Measurements from ENCODE around the gene ABLIM1. TPM values are rescaled to one million over a fixed set of nuclear protein-coding genes. Genes with fewer than 3 reads are reported as not detected.

Gene ABLIM1
- total RNA-seq, 1 donor from 2014 or later: 152 TPM

DNA sequence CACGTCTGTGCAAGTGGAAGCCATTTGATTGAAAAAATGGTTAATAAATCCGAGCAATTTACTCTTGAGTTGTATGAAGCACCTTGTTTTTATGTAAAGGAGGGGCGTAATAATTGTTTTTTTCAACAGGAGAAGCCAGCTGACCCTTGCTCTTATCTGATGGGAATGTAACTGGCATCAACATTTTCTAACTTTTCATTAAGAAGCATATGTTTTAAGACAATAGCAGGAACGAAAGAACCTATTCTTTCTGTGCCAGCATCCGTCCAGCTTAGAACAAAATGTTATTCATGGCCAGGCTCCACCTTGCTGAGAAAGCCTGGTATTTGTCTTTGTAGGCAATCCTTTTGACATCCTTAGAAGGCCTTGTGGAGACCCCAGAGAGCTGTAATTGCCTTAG, 231.6 kb downstream of the ABLIM1 start:
- no peaks in the 10 kb centered on the region for H3K36me3 ChIP-seq (ENCODE audit: control insufficient read depth, insufficient read depth, low read length)
- TF ChIP-seq CTCF (IDR thresholded peaks at IDR 0.05; ENCODE audit: insufficient read depth, low read length, severe bottlenecking): no peak
- no peak overlapping the region for H3K4me3 ChIP-seq (ENCODE audit: low read depth, low read length)
- no peaks in the 10 kb centered on the region for H3K27me3 ChIP-seq (ENCODE audit: control insufficient read depth, insufficient read depth, low read length)
- FAIRE-seq (no peak), DNase-seq (ENCODE audit: low read depth) (no peak)

GRCh38 chr10:114420811-114421485, 237.1 kb downstream of the ABLIM1 start:
- Histone ChIP-seq H3K27me3 (ENCODE audit: control insufficient read depth, insufficient read depth, low read length) (no peaks in the 10 kb centered on the region), H3K4me3 (ENCODE audit: low read depth, low read length) (no peak overlapping the region), H3K36me3 (ENCODE audit: control insufficient read depth, insufficient read depth, low read length) (no peaks in the 10 kb centered on the region)
- FAIRE-seq (no peak), DNase-seq (ENCODE audit: low read depth) (peak; percentile 65)
- no peak for TF ChIP-seq CTCF (IDR thresholded peaks at IDR 0.05; ENCODE audit: insufficient read depth, low read length, severe bottlenecking)

GRCh38 chr10:114418109-114418508, 240.0 kb downstream of the ABLIM1 start:
- TF ChIP-seq CTCF (IDR thresholded peaks at IDR 0.05; ENCODE audit: insufficient read depth, low read length, severe bottlenecking): no peak
- FAIRE-seq (peak; percentile 36), DNase-seq (ENCODE audit: low read depth) (peak; percentile 26)
- H3K36me3 ChIP-seq (ENCODE audit: control insufficient read depth, insufficient read depth, low read length): no peaks in the 10 kb centered on the region
- H3K4me3 ChIP-seq (ENCODE audit: low read depth, low read length): no peak overlapping the region
- H3K27me3 ChIP-seq (ENCODE audit: control insufficient read depth, insufficient read depth, low read length): no peaks in the 10 kb centered on the region

DNA sequence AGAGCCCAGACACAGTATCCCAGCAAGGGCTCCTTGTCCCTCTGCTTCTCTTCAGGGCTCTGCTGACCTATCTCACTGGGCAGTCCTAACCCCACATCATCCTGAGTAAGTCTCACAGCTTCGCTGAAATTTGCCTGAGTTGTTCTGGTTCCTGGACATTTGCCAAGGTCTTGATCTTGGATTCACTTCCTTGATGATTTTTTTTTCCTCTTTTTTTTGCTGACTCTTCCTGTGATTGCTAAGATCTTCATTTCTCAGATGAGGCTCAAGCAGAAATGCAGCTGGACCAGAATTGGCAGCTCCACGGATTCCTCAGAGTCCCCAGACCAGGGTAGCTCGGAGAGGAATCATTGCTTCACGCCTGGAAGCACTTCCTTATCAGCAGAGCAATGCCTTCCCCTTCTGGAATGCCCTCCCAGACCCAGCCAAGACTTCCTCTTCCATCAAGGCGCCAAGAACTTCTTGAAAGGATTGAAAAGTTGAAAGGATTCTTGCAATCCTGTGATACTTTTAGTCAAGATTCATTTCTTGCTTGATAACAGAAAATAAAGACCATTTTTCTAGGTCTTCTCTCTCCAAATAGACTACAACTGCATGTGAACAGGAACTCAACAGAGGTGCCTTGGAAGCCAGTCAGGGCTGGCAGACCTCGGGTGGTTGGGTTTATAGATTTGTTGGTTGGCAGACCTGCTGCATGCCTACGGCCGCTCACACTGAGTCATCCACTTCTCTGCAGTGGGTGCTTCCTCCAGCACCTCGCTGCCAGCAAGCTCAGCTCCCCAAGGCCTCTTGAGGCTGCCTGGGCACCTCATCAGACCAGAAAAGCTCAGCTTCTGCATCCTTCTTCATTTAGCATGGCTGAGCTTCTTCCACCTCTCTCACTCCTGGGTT, 244.9 kb downstream of the ABLIM1 start:
- DNase-seq (ENCODE audit: low read depth) (peak; percentile 87), FAIRE-seq (peak; percentile 73)
- TF ChIP-seq CTCF (IDR thresholded peaks at IDR 0.05; ENCODE audit: insufficient read depth, low read length, severe bottlenecking): no peak
- Histone ChIP-seq H3K36me3 (ENCODE audit: control insufficient read depth, insufficient read depth, low read length) (no peaks in the 10 kb centered on the region), H3K4me3 (ENCODE audit: low read depth, low read length) (no peak overlapping the region), H3K27me3 (ENCODE audit: control insufficient read depth, insufficient read depth, low read length) (no peaks in the 10 kb centered on the region)

DNA sequence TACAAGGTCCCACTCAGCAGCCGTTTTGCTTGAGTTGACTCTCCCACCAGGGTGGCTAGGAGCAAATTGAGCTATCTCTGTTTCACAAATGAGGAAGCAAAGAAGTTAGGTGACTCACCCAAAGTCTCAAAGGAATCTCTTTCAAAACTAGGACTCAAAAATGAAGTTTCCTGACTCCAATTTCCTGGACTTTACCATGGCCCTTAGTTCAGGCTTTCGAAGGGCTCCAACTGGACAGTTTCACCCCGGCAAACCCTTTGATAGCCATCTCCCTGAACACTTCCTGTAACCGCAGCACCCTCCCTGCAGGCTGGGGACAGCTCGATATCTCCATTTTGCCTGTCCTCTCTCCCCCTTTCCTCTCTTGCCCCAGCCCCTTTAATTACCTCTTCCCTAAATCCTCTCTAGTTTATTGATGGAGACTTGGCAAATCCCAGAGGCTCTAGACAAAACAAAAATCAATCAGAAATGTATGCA, 249.1 kb downstream of the ABLIM1 start:
- peak; percentile 48 for DNase-seq (ENCODE audit: low read depth)
- TF ChIP-seq CTCF (IDR thresholded peaks at IDR 0.05; ENCODE audit: insufficient read depth, low read length, severe bottlenecking): no peak
- H3K4me3 ChIP-seq (ENCODE audit: low read depth, low read length): no peak overlapping the region

More for the DNA sequence above, 249.1 kb downstream of the ABLIM1 start:
- no peaks in the 10 kb centered on the region for H3K36me3 ChIP-seq (ENCODE audit: control insufficient read depth, insufficient read depth, low read length)
- FAIRE-seq: peak; percentile 64
- no peaks in the 10 kb centered on the region for H3K27me3 ChIP-seq (ENCODE audit: control insufficient read depth, insufficient read depth, low read length)
